H1 (cell line): Measurements from ENCODE around the gene HSDL2. TPM values are rescaled to one million over a fixed set of nuclear protein-coding genes. Genes with fewer than 3 reads are reported as not detected.

Source experiments
- EGR1 ChIP-seq: IDR thresholded peaks from 2 replicates; pipeline ENCODE4 v1.6.1; 2011; ENCODE audit warnings: low read depth, low read length, borderline replicate concordance
- polyA plus RNA-seq, 7 experiments: library from polyadenylated mRNA; depleted of rRNA in 3 of 7; stranded (reverse) in 5 of 7; unstranded in 2 of 7; fragments of >200 nt in 5 of 7; fragments of 200-250 nt in 2 of 7; gene quantifications; 1 replicate in 5 of 7; 2 replicates in 1 of 7; 4 replicates in 1 of 7; pipeline versions ENCODE4 v1.2.1 to v1.2.3, GENCODE V29; 2011 to 2013; ENCODE audit warnings: missing spikeins in 2 of 7, mixed read lengths in 2 of 7
- total RNA-seq: library from RNA; stranded (reverse); fragmentation: NEBNext Ultra II Directional; extraction: Animal tissue kit (Norgen Biotek cat#: 25700); gene quantifications from 2 replicates; pipeline ENCODE4 v1.2.1, GENCODE V29; 2021

Gene HSDL2
- total and polyA plus RNA-seq, 2 of the 8 experiments (the other 6 are each of a cell fraction or from before 2014, with no cell fraction given): 6.6 to 15.4 TPM

DNA sequence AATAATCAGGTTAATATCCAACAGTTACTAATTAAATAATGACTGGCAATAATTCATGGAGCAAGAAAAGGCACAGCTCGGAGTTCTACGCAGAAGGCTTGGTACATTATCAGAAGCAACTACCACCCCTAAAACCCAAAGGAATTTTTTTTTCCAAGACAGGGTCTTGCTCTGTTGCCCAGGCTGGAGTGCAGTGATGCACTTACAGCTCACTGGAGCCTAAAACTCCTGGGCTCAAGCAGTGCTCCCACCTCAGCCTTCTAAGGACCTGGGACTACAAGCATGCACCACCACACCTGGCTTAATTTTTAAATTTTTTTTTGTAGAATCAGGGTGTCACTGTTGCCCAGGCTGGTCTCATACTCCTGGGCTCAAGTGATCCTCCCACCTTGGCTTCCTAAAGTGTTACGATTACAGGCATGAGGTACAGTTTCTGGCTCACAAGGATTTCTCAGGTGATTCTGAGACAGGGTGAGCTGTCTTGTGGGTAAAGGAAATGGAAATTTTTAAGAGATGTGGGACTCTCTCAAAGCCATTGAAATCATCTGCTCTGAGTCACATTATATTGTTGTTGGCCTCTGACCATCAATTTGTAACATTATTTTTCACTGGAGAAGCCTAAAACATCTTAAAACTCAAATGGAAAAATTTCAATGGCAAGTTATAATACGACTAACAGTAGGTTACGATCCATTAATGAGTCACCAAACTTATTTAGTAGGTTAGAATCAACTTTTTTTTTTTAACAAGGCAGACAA, 19.7 kb upstream of the HSDL2 start (continued):
- no peak for TF ChIP-seq EGR1
